ENCODE data around the gene DNAJC4. TPM values are rescaled to one million over a fixed set of nuclear protein-coding genes. Genes with fewer than 3 reads are reported as not detected.

The DNAJC4 gene
- total RNA-seq, 1 experiment from 2014 or later = 26.0 TPM

- Mint-ChIP-seq H3K9me3 (no peaks in the 10 kb centered on the region), H3K27ac (peak overlapping the region; percentile 15; the same call in 1 of the 2 replicates), H3K4me1 (peaks cover 31% of the 10 kb centered on the region), H3K4me3 (peak overlapping the region; percentile 85), H3K36me3 (peaks cover 6% of the 10 kb centered on the region; the same call in 1 of the 2 replicates), H3K27me3 (ENCODE audit: low read depth) (peaks cover 16% of the 10 kb centered on the region)
- CTCF ChIA-PET = interaction anchor here (5.4 kb wide), 1 partner anchor 15 kb away, joined by 35 read pairs; the partner anchor contains the start of gene PLCB3
- POLR2A ChIA-PET = interaction anchor here (1.1 kb wide), 1 partner anchor 16 kb away, joined by 8 read pairs; no protein-coding TSS in a partner anchor
- DNase-seq (ENCODE audit: low spot score) (no peak), ATAC-seq (no peak)
- TF ChIP-seq GABPB1 (CRISPR knock-in tag; IDR thresholded peaks at IDR 0.05) = no peak
- no peak for TF ChIP-seq SOX15 (CRISPR knock-in tag; IDR thresholded peaks at IDR 0.05)
- TF ChIP-seq FOXJ3 (CRISPR knock-in tag; IDR thresholded peaks at IDR 0.05; ENCODE audit: borderline replicate concordance) = no peak
Measured at GRCh38 chr11:64235437-64236161, 5.3 kb downstream of the DNAJC4 start.

DNA sequence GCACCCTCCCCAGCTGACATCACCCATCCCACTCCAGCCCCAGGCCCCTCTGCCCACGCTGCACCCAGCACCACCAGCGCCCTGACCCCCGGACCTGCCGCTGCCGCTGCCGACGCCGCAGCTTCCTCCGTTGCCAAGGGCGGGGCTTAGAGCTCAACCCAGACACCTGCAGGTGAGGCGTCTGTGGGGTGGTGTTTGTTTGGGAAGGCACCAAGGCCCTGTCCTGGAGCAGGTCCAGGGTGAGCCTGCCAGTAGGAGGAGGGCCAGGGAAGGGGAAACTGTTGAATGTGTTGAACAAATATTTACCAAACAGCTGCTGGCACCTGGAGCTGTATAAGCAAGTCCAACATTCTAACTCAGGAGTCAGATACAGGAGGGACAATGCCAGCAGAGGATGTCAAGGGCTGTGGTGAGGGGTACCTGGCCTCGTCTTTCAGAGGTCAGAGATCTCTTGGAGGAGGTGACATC is 7.2 kb downstream of the DNAJC4 start:
- H3K27ac Mint-ChIP-seq = no peak overlapping the region
- peaks cover 6% of the 10 kb centered on the region; the same call in 1 of the 2 replicates for H3K36me3 Mint-ChIP-seq
- H3K4me1 Mint-ChIP-seq = peaks cover 24% of the 10 kb centered on the region
- CTCF ChIA-PET = interaction anchor here (1.0 to 5.4 kb wide), 3 partner anchors 13 to 104 kb away, joined by 3 to 35 read pairs (median 5); partner anchors contain the start of gene PLCB3
- peaks cover 9% of the 10 kb centered on the region for H3K27me3 Mint-ChIP-seq (ENCODE audit: low read depth)
- POLR2A ChIA-PET = no interaction called here
- no peak for DNase-seq (ENCODE audit: low spot score)
- no peak overlapping the region for H3K4me3 Mint-ChIP-seq
- TF ChIP-seq PREB (CRISPR knock-in tag; IDR thresholded peaks at IDR 0.05; ENCODE audit: borderline replicate concordance) = 0 out of 2 replicates have a peak, but pooled peaks have one; percentile 26
- TF ChIP-seq, protein P1, sequence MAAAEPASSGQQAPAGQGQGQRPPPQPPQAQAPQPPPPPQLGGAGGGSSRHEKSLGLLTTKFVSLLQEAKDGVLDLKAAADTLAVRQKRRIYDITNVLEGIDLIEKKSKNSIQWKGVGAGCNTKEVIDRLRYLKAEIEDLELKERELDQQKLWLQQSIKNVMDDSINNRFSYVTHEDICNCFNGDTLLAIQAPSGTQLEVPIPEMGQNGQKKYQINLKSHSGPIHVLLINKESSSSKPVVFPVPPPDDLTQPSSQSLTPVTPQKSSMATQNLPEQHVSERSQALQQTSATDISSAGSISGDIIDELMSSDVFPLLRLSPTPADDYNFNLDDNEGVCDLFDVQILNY (CRISPR knock-in tag; IDR thresholded peaks at IDR 0.05) = no peak
- ATAC-seq = no peak
- no peaks in the 10 kb centered on the region for H3K9me3 Mint-ChIP-seq

DNA sequence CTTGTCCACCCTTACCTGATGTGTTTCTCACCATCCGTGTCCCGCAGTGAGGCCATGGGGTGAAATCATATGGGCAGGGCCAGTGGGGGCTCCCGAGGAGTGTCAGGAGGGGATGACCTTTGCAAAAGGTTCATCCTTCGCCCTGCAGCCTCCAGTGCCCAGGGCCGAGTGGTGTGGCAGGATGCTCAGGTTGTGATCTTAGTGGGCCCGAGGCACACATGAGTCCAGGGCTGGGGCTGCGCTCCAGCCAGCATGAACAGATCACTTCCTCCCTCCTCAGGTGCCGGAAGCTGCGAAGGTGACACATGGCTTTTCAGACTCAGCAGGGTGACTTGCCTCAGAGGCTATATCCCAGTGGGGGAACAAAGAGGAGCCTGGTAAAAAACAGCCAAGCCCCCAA is 7.7 kb downstream of the DNAJC4 start:
- Mint-ChIP-seq H3K4me1 (peaks cover 28% of the 10 kb centered on the region), H3K36me3 (peaks cover 6% of the 10 kb centered on the region; the same call in 1 of the 2 replicates), H3K27ac (no peak overlapping the region), H3K9me3 (no peaks in the 10 kb centered on the region), H3K4me3 (no peak overlapping the region), H3K27me3 (ENCODE audit: low read depth) (peaks cover 3% of the 10 kb centered on the region)
- ATAC-seq (no peak), DNase-seq (ENCODE audit: low spot score) (no peak)
- CTCF ChIA-PET = interaction anchor here (1.0 to 5.4 kb wide), 2 partner anchors 12 to 103 kb away, joined by 3 to 35 read pairs; partner anchors contain the start of gene PLCB3
- POLR2A ChIA-PET = no interaction called here
- TF ChIP-seq ZNF121 (CRISPR knock-in tag; IDR thresholded peaks at IDR 0.05) = no peak
- TF ChIP-seq GABPB1 (CRISPR knock-in tag; IDR thresholded peaks at IDR 0.05) = no peak
- no peak for TF ChIP-seq TEAD1 (CRISPR knock-in tag; IDR thresholded peaks at IDR 0.05)
- no peak for TF ChIP-seq IRF1 (CRISPR knock-in tag; IDR thresholded peaks at IDR 0.05)
- TF ChIP-seq ZNF425 (CRISPR knock-in tag; conservative IDR thresholded peaks at IDR 0.05) = no peak
- no peak for TF ChIP-seq MAX (CRISPR knock-in tag; IDR thresholded peaks at IDR 0.05)
- TF ChIP-seq NFATC4 (CRISPR knock-in tag; IDR thresholded peaks at IDR 0.05) = no peak
- no peak for TF ChIP-seq CREM (CRISPR knock-in tag; IDR thresholded peaks at IDR 0.05)
- TF ChIP-seq NFYB (CRISPR knock-in tag; conservative IDR thresholded peaks at IDR 0.05; ENCODE audit: low read depth) = no peak
- TF ChIP-seq, protein P2, sequence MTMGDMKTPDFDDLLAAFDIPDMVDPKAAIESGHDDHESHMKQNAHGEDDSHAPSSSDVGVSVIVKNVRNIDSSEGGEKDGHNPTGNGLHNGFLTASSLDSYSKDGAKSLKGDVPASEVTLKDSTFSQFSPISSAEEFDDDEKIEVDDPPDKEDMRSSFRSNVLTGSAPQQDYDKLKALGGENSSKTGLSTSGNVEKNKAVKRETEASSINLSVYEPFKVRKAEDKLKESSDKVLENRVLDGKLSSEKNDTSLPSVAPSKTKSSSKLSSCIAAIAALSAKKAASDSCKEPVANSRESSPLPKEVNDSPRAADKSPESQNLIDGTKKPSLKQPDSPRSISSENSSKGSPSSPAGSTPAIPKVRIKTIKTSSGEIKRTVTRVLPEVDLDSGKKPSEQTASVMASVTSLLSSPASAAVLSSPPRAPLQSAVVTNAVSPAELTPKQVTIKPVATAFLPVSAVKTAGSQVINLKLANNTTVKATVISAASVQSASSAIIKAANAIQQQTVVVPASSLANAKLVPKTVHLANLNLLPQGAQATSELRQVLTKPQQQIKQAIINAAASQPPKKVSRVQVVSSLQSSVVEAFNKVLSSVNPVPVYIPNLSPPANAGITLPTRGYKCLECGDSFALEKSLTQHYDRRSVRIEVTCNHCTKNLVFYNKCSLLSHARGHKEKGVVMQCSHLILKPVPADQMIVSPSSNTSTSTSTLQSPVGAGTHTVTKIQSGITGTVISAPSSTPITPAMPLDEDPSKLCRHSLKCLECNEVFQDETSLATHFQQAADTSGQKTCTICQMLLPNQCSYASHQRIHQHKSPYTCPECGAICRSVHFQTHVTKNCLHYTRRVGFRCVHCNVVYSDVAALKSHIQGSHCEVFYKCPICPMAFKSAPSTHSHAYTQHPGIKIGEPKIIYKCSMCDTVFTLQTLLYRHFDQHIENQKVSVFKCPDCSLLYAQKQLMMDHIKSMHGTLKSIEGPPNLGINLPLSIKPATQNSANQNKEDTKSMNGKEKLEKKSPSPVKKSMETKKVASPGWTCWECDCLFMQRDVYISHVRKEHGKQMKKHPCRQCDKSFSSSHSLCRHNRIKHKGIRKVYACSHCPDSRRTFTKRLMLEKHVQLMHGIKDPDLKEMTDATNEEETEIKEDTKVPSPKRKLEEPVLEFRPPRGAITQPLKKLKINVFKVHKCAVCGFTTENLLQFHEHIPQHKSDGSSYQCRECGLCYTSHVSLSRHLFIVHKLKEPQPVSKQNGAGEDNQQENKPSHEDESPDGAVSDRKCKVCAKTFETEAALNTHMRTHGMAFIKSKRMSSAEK (CRISPR knock-in tag; IDR thresholded peaks at IDR 0.05; ENCODE audit: borderline replicate concordance) = no peak
- TF ChIP-seq SP1 (CRISPR knock-in tag; conservative IDR thresholded peaks at IDR 0.05) = no peak
- TF ChIP-seq IRF2 (CRISPR knock-in tag; IDR thresholded peaks at IDR 0.05; ENCODE audit: borderline replicate concordance, low read depth) = no peak
- no peak for TF ChIP-seq ELF4 (CRISPR knock-in tag; IDR thresholded peaks at IDR 0.05; ENCODE audit: low read depth)
- TF ChIP-seq ETV6 (CRISPR knock-in tag; IDR thresholded peaks at IDR 0.05) = no peak
- TF ChIP-seq CDX4 (CRISPR knock-in tag; IDR thresholded peaks at IDR 0.05; ENCODE audit: borderline replicate concordance) = no peak
- TF ChIP-seq ZMAT4 (CRISPR knock-in tag; IDR thresholded peaks at IDR 0.05) = no peak

Data from WTC11 (cell line).